ENCODE data around the gene FOXC1. TPM values are rescaled to one million over a fixed set of nuclear protein-coding genes. Genes with fewer than 3 reads are reported as not detected.

Gene FOXC1
- total and polyA plus RNA-seq, 2 experiments from 2014 or later = 0.10 to 0.13 TPM

DNA sequence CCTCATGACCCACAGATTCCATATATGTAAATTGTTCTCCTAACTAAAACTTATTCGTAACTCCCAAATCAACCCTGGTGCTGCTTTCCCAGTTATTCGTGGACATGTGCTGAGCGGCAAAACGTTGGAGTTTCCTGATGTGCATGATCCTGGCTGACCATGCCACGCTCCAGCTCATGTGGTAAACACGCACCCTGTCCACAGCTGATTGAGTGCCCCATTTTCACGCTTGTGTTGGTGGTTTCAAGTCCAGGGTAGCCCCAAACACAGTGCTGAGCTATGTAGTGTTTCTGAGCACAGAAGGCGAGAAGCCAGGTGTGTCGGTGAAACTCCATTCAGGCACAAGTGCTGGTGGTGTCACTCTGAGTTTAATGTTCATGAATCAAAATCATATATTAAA is 19.1 kb upstream of the FOXC1 start:
- Mint-ChIP-seq H3K4me3 (no peak overlapping the region), H3K27me3 (ENCODE audit: insufficient read depth, low read depth, poor library complexity) (peaks cover 12% of the 10 kb centered on the region), H3K9me3 (no peaks in the 10 kb centered on the region), H3K36me3 (ENCODE audit: low read depth) (no peaks in the 10 kb centered on the region), H3K4me1 (no peaks in the 10 kb centered on the region), H3K27ac (no peak overlapping the region)
- H2AFZ ChIP-seq = no peak overlapping the region
- H3K9me2 ChIP-seq (ENCODE audit: insufficient read depth) = peaks cover 4% of the 10 kb centered on the region; the same call in 1 of the 2 replicates
- ATAC-seq (no peak), DNase-seq (ENCODE audit: low spot score) (no peak)
- H3F3A ChIP-seq (replicated peaks; ENCODE audit: low read depth) = no peaks in the 10 kb centered on the region
- H3K79me2 ChIP-seq (replicated peaks; ENCODE audit: insufficient read depth) = no peaks in the 10 kb centered on the region
- no peaks in the 10 kb centered on the region for H3K27me3 ChIP-seq (ENCODE audit: insufficient read depth)
- TF ChIP-seq CTCF (conservative IDR thresholded peaks at IDR 0.05; ENCODE audit: low read depth in 2 of 2) = no peak
- H3K36me3 ChIP-seq (ENCODE audit: insufficient read depth) = no peaks in the 10 kb centered on the region
- H3K27ac ChIP-seq (ENCODE audit: low read depth) = no peak overlapping the region
- no peak overlapping the region for H3K4me2 ChIP-seq
- H3K4me1 ChIP-seq (ENCODE audit: insufficient read depth) = no peaks in the 10 kb centered on the region
- no peaks in the 10 kb centered on the region for H4K20me1 ChIP-seq (replicated peaks; ENCODE audit: insufficient read depth)
- no peak overlapping the region for H3K4me3 ChIP-seq

DNA sequence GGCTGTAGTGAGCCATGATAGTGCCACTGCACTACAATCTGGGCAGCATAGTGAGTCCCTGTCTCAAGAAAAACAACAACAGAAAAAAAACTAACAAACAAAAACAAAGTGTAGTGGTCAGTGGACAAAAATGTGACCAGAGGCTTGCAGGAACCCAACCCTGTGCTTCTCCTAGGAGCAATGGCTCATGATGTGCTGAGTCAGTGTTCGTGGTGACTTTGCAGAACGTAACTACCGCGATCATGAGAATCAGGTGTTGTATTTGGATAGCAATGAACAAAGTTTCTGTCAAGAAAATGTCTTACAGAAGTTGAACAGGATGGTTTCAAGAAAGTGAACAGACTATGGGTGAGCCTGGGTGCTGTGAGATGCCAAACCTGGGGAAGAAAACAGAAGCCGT is 18.5 kb upstream of the FOXC1 start:
- no peaks in the 10 kb centered on the region for H3K36me3 Mint-ChIP-seq (ENCODE audit: low read depth)
- Histone ChIP-seq H4K20me1 (replicated peaks; ENCODE audit: insufficient read depth) (no peaks in the 10 kb centered on the region), H2AFZ (no peak overlapping the region), H3F3A (replicated peaks; ENCODE audit: low read depth) (no peaks in the 10 kb centered on the region), H3K4me3 (no peak overlapping the region), H3K4me1 (ENCODE audit: insufficient read depth) (no peaks in the 10 kb centered on the region), H3K9me2 (ENCODE audit: insufficient read depth) (peaks cover 4% of the 10 kb centered on the region; the same call in 1 of the 2 replicates), H3K36me3 (ENCODE audit: insufficient read depth) (no peaks in the 10 kb centered on the region), H3K79me2 (replicated peaks; ENCODE audit: insufficient read depth) (no peaks in the 10 kb centered on the region), H3K27me3 (ENCODE audit: insufficient read depth) (no peaks in the 10 kb centered on the region), H3K27ac (ENCODE audit: low read depth) (no peak overlapping the region), H3K4me2 (no peak overlapping the region)
- H3K27ac Mint-ChIP-seq = no peak overlapping the region
- DNase-seq (ENCODE audit: low spot score) = no peak
- no peaks in the 10 kb centered on the region for H3K9me3 Mint-ChIP-seq
- no peak for ATAC-seq
- H3K4me3 Mint-ChIP-seq = no peak overlapping the region
- 0 out of 3 replicates have a peak, but pooled peaks cover 2% of the 10 kb centered on the region for H3K4me1 Mint-ChIP-seq
- peaks cover 11% of the 10 kb centered on the region for H3K27me3 Mint-ChIP-seq (ENCODE audit: insufficient read depth, low read depth, poor library complexity)
- TF ChIP-seq, protein P1, sequence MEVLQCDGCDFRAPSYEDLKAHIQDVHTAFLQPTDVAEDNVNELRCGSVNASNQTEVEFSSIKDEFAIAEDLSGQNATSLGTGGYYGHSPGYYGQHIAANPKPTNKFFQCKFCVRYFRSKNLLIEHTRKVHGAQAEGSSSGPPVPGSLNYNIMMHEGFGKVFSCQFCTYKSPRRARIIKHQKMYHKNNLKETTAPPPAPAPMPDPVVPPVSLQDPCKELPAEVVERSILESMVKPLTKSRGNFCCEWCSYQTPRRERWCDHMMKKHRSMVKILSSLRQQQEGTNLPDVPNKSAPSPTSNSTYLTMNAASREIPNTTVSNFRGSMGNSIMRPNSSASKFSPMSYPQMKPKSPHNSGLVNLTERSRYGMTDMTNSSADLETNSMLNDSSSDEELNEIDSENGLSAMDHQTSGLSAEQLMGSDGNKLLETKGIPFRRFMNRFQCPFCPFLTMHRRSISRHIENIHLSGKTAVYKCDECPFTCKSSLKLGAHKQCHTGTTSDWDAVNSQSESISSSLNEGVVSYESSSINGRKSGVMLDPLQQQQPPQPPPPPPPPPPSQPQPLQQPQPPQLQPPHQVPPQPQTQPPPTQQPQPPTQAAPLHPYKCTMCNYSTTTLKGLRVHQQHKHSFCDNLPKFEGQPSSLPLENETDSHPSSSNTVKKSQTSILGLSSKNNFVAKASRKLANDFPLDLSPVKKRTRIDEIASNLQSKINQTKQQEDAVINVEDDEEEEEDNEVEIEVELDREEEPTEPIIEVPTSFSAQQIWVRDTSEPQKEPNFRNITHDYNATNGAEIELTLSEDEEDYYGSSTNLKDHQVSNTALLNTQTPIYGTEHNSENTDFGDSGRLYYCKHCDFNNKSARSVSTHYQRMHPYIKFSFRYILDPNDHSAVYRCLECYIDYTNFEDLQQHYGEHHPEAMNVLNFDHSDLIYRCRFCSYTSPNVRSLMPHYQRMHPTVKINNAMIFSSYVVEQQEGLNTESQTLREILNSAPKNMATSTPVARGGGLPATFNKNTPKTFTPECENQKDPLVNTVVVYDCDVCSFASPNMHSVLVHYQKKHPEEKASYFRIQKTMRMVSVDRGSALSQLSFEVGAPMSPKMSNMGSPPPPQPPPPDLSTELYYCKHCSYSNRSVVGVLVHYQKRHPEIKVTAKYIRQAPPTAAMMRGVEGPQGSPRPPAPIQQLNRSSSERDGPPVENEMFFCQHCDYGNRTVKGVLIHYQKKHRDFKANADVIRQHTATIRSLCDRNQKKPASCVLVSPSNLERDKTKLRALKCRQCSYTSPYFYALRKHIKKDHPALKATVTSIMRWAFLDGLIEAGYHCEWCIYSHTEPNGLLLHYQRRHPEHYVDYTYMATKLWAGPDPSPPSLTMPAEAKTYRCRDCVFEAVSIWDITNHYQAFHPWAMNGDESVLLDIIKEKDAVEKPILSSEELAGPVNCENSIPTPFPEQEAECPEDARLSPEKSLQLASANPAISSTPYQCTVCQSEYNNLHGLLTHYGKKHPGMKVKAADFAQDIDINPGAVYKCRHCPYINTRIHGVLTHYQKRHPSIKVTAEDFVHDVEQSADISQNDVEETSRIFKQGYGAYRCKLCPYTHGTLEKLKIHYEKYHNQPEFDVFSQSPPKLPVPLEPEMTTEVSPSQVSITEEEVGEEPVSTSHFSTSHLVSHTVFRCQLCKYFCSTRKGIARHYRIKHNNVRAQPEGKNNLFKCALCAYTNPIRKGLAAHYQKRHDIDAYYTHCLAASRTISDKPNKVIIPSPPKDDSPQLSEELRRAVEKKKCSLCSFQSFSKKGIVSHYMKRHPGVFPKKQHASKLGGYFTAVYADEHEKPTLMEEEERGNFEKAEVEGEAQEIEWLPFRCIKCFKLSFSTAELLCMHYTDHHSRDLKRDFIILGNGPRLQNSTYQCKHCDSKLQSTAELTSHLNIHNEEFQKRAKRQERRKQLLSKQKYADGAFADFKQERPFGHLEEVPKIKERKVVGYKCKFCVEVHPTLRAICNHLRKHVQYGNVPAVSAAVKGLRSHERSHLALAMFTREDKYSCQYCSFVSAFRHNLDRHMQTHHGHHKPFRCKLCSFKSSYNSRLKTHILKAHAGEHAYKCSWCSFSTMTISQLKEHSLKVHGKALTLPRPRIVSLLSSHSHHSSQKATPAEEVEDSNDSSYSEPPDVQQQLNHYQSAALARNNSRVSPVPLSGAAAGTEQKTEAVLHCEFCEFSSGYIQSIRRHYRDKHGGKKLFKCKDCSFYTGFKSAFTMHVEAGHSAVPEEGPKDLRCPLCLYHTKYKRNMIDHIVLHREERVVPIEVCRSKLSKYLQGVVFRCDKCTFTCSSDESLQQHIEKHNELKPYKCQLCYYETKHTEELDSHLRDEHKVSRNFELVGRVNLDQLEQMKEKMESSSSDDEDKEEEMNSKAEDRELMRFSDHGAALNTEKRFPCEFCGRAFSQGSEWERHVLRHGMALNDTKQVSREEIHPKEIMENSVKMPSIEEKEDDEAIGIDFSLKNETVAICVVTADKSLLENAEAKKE (CRISPR knock-in tag; IDR thresholded peaks at IDR 0.05) = no peak
- TF ChIP-seq, protein P2, sequence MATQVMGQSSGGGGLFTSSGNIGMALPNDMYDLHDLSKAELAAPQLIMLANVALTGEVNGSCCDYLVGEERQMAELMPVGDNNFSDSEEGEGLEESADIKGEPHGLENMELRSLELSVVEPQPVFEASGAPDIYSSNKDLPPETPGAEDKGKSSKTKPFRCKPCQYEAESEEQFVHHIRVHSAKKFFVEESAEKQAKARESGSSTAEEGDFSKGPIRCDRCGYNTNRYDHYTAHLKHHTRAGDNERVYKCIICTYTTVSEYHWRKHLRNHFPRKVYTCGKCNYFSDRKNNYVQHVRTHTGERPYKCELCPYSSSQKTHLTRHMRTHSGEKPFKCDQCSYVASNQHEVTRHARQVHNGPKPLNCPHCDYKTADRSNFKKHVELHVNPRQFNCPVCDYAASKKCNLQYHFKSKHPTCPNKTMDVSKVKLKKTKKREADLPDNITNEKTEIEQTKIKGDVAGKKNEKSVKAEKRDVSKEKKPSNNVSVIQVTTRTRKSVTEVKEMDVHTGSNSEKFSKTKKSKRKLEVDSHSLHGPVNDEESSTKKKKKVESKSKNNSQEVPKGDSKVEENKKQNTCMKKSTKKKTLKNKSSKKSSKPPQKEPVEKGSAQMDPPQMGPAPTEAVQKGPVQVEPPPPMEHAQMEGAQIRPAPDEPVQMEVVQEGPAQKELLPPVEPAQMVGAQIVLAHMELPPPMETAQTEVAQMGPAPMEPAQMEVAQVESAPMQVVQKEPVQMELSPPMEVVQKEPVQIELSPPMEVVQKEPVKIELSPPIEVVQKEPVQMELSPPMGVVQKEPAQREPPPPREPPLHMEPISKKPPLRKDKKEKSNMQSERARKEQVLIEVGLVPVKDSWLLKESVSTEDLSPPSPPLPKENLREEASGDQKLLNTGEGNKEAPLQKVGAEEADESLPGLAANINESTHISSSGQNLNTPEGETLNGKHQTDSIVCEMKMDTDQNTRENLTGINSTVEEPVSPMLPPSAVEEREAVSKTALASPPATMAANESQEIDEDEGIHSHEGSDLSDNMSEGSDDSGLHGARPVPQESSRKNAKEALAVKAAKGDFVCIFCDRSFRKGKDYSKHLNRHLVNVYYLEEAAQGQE (IDR thresholded peaks at IDR 0.05; ENCODE audit: unreplicated experiment) = no peak
- no peak for TF ChIP-seq POLR2AphosphoS5 (IDR thresholded peaks at IDR 0.05; ENCODE audit: low read depth)
- TF ChIP-seq CREB1 (CRISPR knock-in tag; IDR thresholded peaks at IDR 0.05; ENCODE audit: low read depth) = no peak
- TF ChIP-seq ETS1 (IDR thresholded peaks at IDR 0.05) = no peak
- no peak for TF ChIP-seq JUNB (IDR thresholded peaks at IDR 0.05; ENCODE audit: unreplicated experiment)
- TF ChIP-seq STAT1 (IDR thresholded peaks at IDR 0.05; ENCODE audit: unreplicated experiment) = no peak
- no peak for TF ChIP-seq ZNF114 (CRISPR knock-in tag; IDR thresholded peaks at IDR 0.05)
- TF ChIP-seq EZH2phosphoT487 (IDR thresholded peaks at IDR 0.05; ENCODE audit: unreplicated experiment) = no peak
